ENCODE results near the gene DCAF5. TPM values are rescaled to one million over a fixed set of nuclear protein-coding genes. Genes with fewer than 3 reads are reported as not detected.
"Not testable (repeated sequence)": the region's sequence is repeated elsewhere in the genome, so short reads cannot be mapped to it uniquely, and the experiment has no call there.

DCAF5 gene
- total RNA-seq, 2 donors from 2014 or later = 25.3 to 67.4 TPM

DNA sequence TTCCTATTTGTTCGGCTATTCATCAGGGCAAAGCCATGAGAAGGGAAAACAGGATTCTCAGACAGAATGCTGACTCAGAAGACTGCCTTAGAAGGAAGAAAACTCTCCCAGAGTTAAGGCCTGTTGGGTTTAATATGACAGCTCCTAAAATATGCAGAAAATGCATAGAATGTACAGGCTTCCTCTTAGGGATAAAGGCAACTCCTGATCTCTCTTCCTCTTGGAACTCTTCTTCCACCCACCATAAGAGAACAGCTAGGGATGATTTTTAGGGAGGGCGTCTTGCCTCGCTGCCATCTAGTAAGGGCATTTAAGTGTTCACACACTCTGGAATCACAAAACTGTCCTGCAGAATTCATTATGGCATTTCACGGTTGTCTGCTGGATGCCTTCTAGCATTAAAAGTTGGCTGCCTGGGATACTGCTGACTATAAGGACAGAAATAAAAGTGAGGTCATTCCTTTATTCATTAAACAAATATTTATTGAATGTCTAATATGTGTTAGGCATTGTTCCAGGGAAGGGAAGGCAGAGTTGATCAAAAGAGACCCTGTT lies 73.7 kb downstream of the DCAF5 start:
- H3K27ac ChIP-seq = peak overlapping the region; percentile 53 to 64
- WGBS = 57% methylated on average over 4 of the region's 4 CpGs
- intact Hi-C loops (cut with DNase I) = loop anchor here (2.0 kb wide), 1 partner anchor 34 kb away; no protein-coding TSS in a partner anchor

DNA sequence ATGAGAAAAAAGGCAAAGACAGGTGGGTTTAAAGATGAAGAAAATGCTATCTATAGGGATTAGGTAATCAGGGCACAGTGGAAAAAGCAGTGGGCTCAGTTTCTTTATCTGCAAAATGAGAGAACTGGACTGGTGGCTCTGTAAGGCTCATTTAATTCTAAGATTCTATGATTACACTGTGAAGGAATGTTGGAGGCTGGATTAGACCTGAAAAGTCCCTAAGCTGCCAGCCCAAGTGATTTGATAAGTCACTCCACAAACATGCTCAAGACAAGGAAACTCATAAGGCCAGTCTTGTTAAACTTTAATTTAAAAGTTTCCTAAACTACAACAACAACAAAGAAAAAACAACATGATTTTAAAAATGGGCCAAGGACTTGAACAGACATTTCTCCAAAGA lies 75.1 kb downstream of the DCAF5 start:
- no peaks in the 10 kb centered on the region for H3K27me3 ChIP-seq (replicated peaks; ENCODE audit: insufficient read depth)
- peak overlapping the region; percentile 21 to 64 for H3K27ac ChIP-seq
- H3K4me3 ChIP-seq = no peak overlapping the region
- H3K9me3 ChIP-seq = no peaks in the 10 kb centered on the region
- no peak for TF ChIP-seq POLR2A (IDR thresholded peaks at IDR 0.05)
- DNase-seq (ENCODE audit: low spot score) = no peak
- peaks cover 6% of the 10 kb centered on the region for H3K4me1 ChIP-seq (replicated peaks)
- intact Hi-C loops (cut with DNase I) = loop anchor here (2.0 kb wide), 1 partner anchor 33 kb away; no protein-coding TSS in a partner anchor
- H3K36me3 ChIP-seq = no peaks in the 10 kb centered on the region

More for the DNA sequence above, 73.7 kb downstream of the DCAF5 start:
- Histone ChIP-seq H3K4me1 (replicated peaks) (peaks cover 6% of the 10 kb centered on the region), H3K4me3 (no peak overlapping the region), H3K9me3 (no peaks in the 10 kb centered on the region), H3K27me3 (replicated peaks; ENCODE audit: insufficient read depth) (no peaks in the 10 kb centered on the region), H3K36me3 (peaks cover 0 to 7% of the 10 kb centered on the region in 2 donors)
- no peak for DNase-seq (ENCODE audit: low spot score)
- TF ChIP-seq, protein P1, sequence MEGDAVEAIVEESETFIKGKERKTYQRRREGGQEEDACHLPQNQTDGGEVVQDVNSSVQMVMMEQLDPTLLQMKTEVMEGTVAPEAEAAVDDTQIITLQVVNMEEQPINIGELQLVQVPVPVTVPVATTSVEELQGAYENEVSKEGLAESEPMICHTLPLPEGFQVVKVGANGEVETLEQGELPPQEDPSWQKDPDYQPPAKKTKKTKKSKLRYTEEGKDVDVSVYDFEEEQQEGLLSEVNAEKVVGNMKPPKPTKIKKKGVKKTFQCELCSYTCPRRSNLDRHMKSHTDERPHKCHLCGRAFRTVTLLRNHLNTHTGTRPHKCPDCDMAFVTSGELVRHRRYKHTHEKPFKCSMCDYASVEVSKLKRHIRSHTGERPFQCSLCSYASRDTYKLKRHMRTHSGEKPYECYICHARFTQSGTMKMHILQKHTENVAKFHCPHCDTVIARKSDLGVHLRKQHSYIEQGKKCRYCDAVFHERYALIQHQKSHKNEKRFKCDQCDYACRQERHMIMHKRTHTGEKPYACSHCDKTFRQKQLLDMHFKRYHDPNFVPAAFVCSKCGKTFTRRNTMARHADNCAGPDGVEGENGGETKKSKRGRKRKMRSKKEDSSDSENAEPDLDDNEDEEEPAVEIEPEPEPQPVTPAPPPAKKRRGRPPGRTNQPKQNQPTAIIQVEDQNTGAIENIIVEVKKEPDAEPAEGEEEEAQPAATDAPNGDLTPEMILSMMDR (IDR thresholded peaks at IDR 0.05) = no peak
- peak; percentile 21 for TF ChIP-seq POLR2AphosphoS5 (IDR thresholded peaks at IDR 0.05)
- TF ChIP-seq POLR2A (IDR thresholded peaks at IDR 0.05) = no peak

DNA sequence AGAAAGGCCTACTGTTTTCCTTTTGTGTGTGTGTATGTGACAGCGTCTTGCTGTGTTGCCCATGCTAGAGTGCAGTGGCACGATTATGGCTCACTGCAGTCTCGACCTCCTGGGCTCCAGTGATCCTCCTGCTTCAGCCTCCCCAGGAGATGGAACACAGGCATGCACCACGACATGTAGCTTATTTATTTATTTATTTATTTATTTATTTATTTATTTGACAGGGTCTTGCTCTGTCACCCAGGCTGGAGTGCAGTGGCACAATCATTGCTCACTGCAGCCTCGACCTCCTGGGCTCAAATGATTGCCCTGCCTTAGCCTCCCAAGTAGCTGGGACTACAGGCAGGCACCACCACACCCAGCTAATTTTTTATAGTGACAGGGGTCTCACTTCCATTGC lies 75.7 kb downstream of the DCAF5 start:
- H3K4me1 ChIP-seq (replicated peaks); H3K27me3 ChIP-seq (replicated peaks; ENCODE audit: insufficient read depth); DNase-seq (ENCODE audit: low spot score); H3K36me3 ChIP-seq; H3K9me3 ChIP-seq; intact Hi-C loops (cut with DNase I); H3K4me3 ChIP-seq: not testable (repeated sequence)
- H3K27ac ChIP-seq = peak overlapping the region in 1 of 2 donors; percentile 21
- 94% methylated on average over 5 of the region's 5 CpGs for WGBS

DNA sequence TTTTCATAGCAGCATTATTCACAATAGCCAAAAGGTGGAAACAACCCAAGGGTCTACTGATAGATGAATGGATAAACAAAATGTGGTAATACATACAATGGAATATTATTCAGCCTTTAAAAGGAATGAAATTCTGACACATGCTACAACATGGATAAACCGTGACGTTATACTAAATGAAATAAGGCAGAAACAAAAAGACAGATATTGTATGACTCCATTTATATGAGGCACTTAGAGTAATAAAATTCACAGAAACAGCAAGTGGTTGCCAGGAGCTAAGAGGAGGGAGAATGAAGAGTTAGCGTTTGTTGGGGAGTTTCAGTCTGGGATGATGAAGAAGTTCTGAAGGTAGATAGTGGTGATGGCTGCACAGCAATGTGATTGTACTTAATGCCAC lies 76.6 kb downstream of the DCAF5 start:
- Histone ChIP-seq H3K27ac (no peak overlapping the region), H3K27me3 (replicated peaks; ENCODE audit: insufficient read depth) (no peaks in the 10 kb centered on the region), H3K36me3 (no peaks in the 10 kb centered on the region), H3K4me1 (replicated peaks) (peaks cover 6% of the 10 kb centered on the region), H3K4me3 (no peak overlapping the region), H3K9me3 (no peaks in the 10 kb centered on the region)
- 66% methylated on average over 3 of the region's 3 CpGs for WGBS
- intact Hi-C loops (cut with DNase I) = no loop called here
- no peak for TF ChIP-seq POLR2AphosphoS5 (IDR thresholded peaks at IDR 0.05)
- TF ChIP-seq POLR2A (IDR thresholded peaks at IDR 0.05) = no peak
- no peak for DNase-seq (ENCODE audit: low spot score)

DNA sequence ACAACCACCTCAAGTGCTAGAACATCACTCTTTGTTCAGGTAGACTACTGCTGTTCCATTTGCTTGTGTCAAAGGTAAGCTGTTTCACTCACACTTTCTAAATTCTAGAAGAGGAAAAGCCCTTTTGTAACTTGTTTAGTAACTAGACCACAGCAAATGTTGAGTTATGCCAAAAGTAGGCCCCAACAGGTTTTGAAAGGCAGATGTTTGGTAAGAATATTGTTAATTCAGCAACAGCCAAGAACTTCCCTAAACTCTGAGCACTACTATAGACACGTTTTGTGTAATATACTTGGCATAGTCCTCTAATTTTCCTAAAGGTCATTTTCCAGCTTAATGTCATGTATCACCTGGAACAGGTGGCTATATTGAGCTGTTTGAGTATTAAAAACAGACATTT lies 79.0 kb downstream of the DCAF5 start:
- Histone ChIP-seq H3K4me1 (replicated peaks) (peaks cover under 1% of the 10 kb centered on the region), H3K27ac (no peak overlapping the region), H3K4me3 (no peak overlapping the region), H3K36me3 (no peaks in the 10 kb centered on the region), H3K9me3 (no peaks in the 10 kb centered on the region), H3K27me3 (replicated peaks; ENCODE audit: insufficient read depth) (no peaks in the 10 kb centered on the region)
- intact Hi-C loops (cut with DNase I) = no loop called here
- DNase-seq (ENCODE audit: low spot score) = no peak
- TF ChIP-seq, protein P1 (IDR thresholded peaks at IDR 0.05) = no peak
- 51% methylated on average over 1 of the region's 1 CpG for WGBS

DNA sequence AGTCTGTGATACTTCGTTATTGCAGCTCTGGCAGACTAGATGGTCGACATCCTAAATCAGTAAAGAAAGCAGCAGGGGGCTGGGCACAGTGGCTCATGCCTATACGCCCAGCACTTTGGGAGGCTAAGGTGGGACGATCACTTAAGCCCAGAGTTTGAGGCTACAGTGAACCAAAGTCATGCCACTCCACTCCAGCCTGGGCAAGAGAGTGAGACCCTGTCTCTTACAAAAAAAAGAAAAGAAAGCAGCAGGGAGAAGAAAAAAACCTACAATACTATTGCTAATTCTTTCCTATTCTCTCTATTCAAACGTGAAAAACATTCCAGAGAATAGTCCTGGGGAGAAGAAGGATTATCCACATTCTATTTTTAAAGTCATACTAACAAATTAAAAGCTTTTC lies 79.5 kb downstream of the DCAF5 start:
- Histone ChIP-seq H3K9me3 (no peaks in the 10 kb centered on the region), H3K4me1 (replicated peaks) (no peaks in the 10 kb centered on the region), H3K36me3 (no peaks in the 10 kb centered on the region), H3K27ac (no peak overlapping the region), H3K27me3 (replicated peaks; ENCODE audit: insufficient read depth) (no peaks in the 10 kb centered on the region), H3K4me3 (no peak overlapping the region)
- intact Hi-C loops (cut with DNase I) = no loop called here
- DNase-seq (ENCODE audit: low spot score) = no peak
- TF ChIP-seq, protein P1 (IDR thresholded peaks at IDR 0.05) = no peak
- TF ChIP-seq POLR2A (IDR thresholded peaks at IDR 0.05) (no peak), POLR2AphosphoS5 (IDR thresholded peaks at IDR 0.05) (no peak)
- 83% methylated on average over 5 of the region's 5 CpGs for WGBS
